Measurements from ENCODE around the gene NKAIN2.

NKAIN2 gene

GRCh38 chr6:124123617-124124209, 320.0 kb downstream of the NKAIN2 start:
- no peak for TF ChIP-seq CTCF (IDR thresholded peaks at IDR 0.05; ENCODE audit: low read depth, low read length, missing control alignments)
- no peak overlapping the region for H3K4me3 ChIP-seq (ENCODE audit: low read depth, low read length)
- no peak for DNase-seq (ENCODE audit: low read depth)

GRCh38 chr6:124131259-124131658, 327.6 kb downstream of the NKAIN2 start:
- DNase-seq (ENCODE audit: low read depth) = no peak
- no peak overlapping the region for H3K4me3 ChIP-seq (ENCODE audit: low read depth, low read length)
- no peak for TF ChIP-seq CTCF (IDR thresholded peaks at IDR 0.05; ENCODE audit: low read depth, low read length, missing control alignments)

GRCh38 chr6:124131779-124132178, 328.1 kb downstream of the NKAIN2 start:
- DNase-seq (ENCODE audit: low read depth) = no peak
- no peak for TF ChIP-seq CTCF (IDR thresholded peaks at IDR 0.05; ENCODE audit: low read depth, low read length, missing control alignments)
- no peak overlapping the region for H3K4me3 ChIP-seq (ENCODE audit: low read depth, low read length)

GRCh38 chr6:124132256-124132655, 328.6 kb downstream of the NKAIN2 start:
- DNase-seq (ENCODE audit: low read depth) = no peak
- no peak for TF ChIP-seq CTCF (IDR thresholded peaks at IDR 0.05; ENCODE audit: low read depth, low read length, missing control alignments)
- no peak overlapping the region for H3K4me3 ChIP-seq (ENCODE audit: low read depth, low read length)

- no peak for DNase-seq (ENCODE audit: low read depth)
Measured at GRCh38 chr6:124142852-124143251, 339.2 kb downstream of the NKAIN2 start.

GRCh38 chr6:124143435-124143834, 339.8 kb downstream of the NKAIN2 start:
- no peak for DNase-seq (ENCODE audit: low read depth)
- H3K4me3 ChIP-seq (ENCODE audit: low read depth, low read length) = no peak overlapping the region
- TF ChIP-seq CTCF (IDR thresholded peaks at IDR 0.05; ENCODE audit: low read depth, low read length, missing control alignments) = no peak

More at GRCh38 chr6:124142852-124143251, 339.2 kb downstream of the NKAIN2 start:
- no peak for TF ChIP-seq CTCF (IDR thresholded peaks at IDR 0.05; ENCODE audit: low read depth, low read length, missing control alignments)
- H3K4me3 ChIP-seq (ENCODE audit: low read depth, low read length) = no peak overlapping the region

- DNase-seq (ENCODE audit: low read depth) = no peak
- no peak overlapping the region for H3K4me3 ChIP-seq (ENCODE audit: low read depth, low read length)
- TF ChIP-seq CTCF (IDR thresholded peaks at IDR 0.05; ENCODE audit: low read depth, low read length, missing control alignments) = no peak
Measured at GRCh38 chr6:124147621-124148020, 344.0 kb downstream of the NKAIN2 start.
